Subcutaneous adipose tissue (tissue), 4 donors: ENCODE data around the gene RALGAPA1. TPM values are rescaled to one million over a fixed set of nuclear protein-coding genes. Genes with fewer than 3 reads are reported as not detected.

Source experiments
- CTCF ChIP-seq: fragments of 450-650 bp; IDR thresholded peaks from one replicate; pipeline ENCODE4 v1.5.1; 2016; ENCODE audit warnings: low read depth, mild to moderate bottlenecking, control low read depth, antibody characterized with exemption, moderate library complexity
- total RNA-seq, 4 donors: library from RNA; depleted of rRNA; stranded (reverse); fragments of >200 nt; gene quantifications; one replicate each; pipeline ENCODE4 v1.1.0, GENCODE V29; 2016

RALGAPA1 gene
- total RNA-seq, 4 donors from 2014 or later: 48.6 to 104 (median 65.9) TPM

GRCh38 chr14:35643513-35643912 lies 165.6 kb downstream of the RALGAPA1 start:
- no peak for TF ChIP-seq CTCF

- TF ChIP-seq CTCF: no peak
These were observed 171.2 kb downstream of the RALGAPA1 start for GRCh38 chr14:35637851-35638250.

GRCh38 chr14:35637269-35637668 lies 171.8 kb downstream of the RALGAPA1 start:
- no peak for TF ChIP-seq CTCF

GRCh38 chr14:35632676-35633075 lies 176.4 kb downstream of the RALGAPA1 start:
- no peak for TF ChIP-seq CTCF

- no peak for TF ChIP-seq CTCF
These were observed 176.8 kb downstream of the RALGAPA1 start for GRCh38 chr14:35632271-35632670.

GRCh38 chr14:35631071-35631805 lies 177.9 kb downstream of the RALGAPA1 start:
- no peak for TF ChIP-seq CTCF

- TF ChIP-seq CTCF: no peak
These were observed 180.1 kb downstream of the RALGAPA1 start for GRCh38 chr14:35628989-35629388.
